Measurements from ENCODE around the gene CAMK2D.

GRCh38 chr4:113561758-113562157 lies 199.8 kb downstream of the CAMK2D start:
- TF ChIP-seq CSDC2 (CRISPR knock-in tag; IDR thresholded peaks at IDR 0.05) (no peak), ZC3H10 (CRISPR knock-in tag; IDR thresholded peaks at IDR 0.05) (no peak), TOX (CRISPR knock-in tag; IDR thresholded peaks at IDR 0.05; ENCODE audit: borderline replicate concordance) (no peak), ARNTL (CRISPR knock-in tag; IDR thresholded peaks at IDR 0.05; ENCODE audit: borderline replicate concordance, low read depth) (no peak), BACH2 (CRISPR knock-in tag; IDR thresholded peaks at IDR 0.05; ENCODE audit: borderline replicate concordance) (no peak)
